HepG2 (cell line): Measurements from ENCODE around the gene CIBAR2. TPM values are rescaled to one million over a fixed set of nuclear protein-coding genes. Genes with fewer than 3 reads are reported as not detected.

ENCODE experiments used
- ATAC-seq: fragments of 200-7000 bp; cut with Tn5 transposase; 3 replicates; pipeline ENCODE4 v1.9.1; 2020; ENCODE audit warnings: mild to moderate bottlenecking, moderate library complexity
- BruUV-seq: library from RNA; stranded (reverse); fragments of 400-500 nt; replicated peaks from 2 replicates; lab custom pipeline; 2021; lab: Mats Ljungman, UMichigan
- CTCF ChIA-PET: fragments of 300-600 bp; formaldehyde crosslinking; extraction: SDS; loops from one replicate; lab custom pipeline; 2021; ENCODE audit warnings: low total read pairs, inconsistent platforms, low intra/inter-chr PET ratio; lab: Yijun Ruan, JAX
- POLR2A ChIA-PET: fragments of 350-600 bp; sonication (Branson Sonifier 250); formaldehyde crosslinking; loops from one replicate; lab custom pipeline; 2020; ENCODE audit warnings: antibody characterized with exemption, inconsistent platforms; lab: Yijun Ruan, JAX
- DNase-seq: peaks from one replicate; pipeline ENCODE4 v3.0.0-alpha.2; 2015; ENCODE audit warnings: low spot score
- FAIRE-seq: peaks from 3 replicates; lab custom pipeline; 2011; peaks lifted over from hg19 to GRCh38; lab: Jason Lieb, UNC
- H2AFZ ChIP-seq: one replicate; pipeline ENCODE4 v1.6.1; 2011; ENCODE audit warnings: low read length, inconsistent platforms
- H3K27ac ChIP-seq: fragments of 300-600 bp; 3 replicates; pipeline ENCODE4 v1.8.0; 2011; ENCODE audit warnings: mixed run types, mild to moderate bottlenecking, mixed read lengths, low read length, inconsistent platforms; ENCODE audit not compliant: insufficient read depth; ENCODE audit errors: extremely low read length
- H3K27me3 ChIP-seq, 2 experiments: fragments of 200-600 bp in 1 of 2; 2 replicates in 1 of 2; 3 replicates in 1 of 2; pipeline versions ENCODE4 v1.6.0 to v1.8.0; 2011; ENCODE audit warnings: low read length in 2 of 2, mild to moderate bottlenecking in 2 of 2, moderate library complexity in 2 of 2, inconsistent platforms in 1 of 2; ENCODE audit not compliant: insufficient read depth in 2 of 2, control insufficient read depth in 1 of 2
- H3K36me3 ChIP-seq, 2 experiments: fragments of 200-600 bp in 1 of 2; replicated peaks in 1 of 2; 2 replicates in 1 of 2; 3 replicates in 1 of 2; pipeline versions ENCODE4 v1.5.1 to v1.8.0; 2011; ENCODE audit warnings: low read length in 2 of 2, inconsistent platforms in 1 of 2; ENCODE audit not compliant: insufficient read depth in 2 of 2, control insufficient read depth in 1 of 2
- H3K4me1 ChIP-seq: 2 replicates; pipeline ENCODE4 v1.5.1; 2012; ENCODE audit warnings: low read length, inconsistent platforms; ENCODE audit not compliant: insufficient read depth
- H3K4me2 ChIP-seq: 2 replicates; pipeline ENCODE4 v1.6.0; 2011; ENCODE audit warnings: low read depth, low read length, inconsistent platforms
- H3K4me3 ChIP-seq, 3 experiments: fragments of 200-600 bp in 1 of 3; sonication (generic), shearing (Covaris generic) in 1 of 3; replicated peaks in 1 of 3; 2 replicates each; pipeline ENCODE4 v1.5.1; 2011 to 2016; ENCODE audit warnings: low read length in 3 of 3, inconsistent platforms in 2 of 3, low read depth in 2 of 3, mild to moderate bottlenecking in 2 of 3, control low read depth in 1 of 3, mixed read lengths in 1 of 3; ENCODE audit not compliant: insufficient read depth in 1 of 3
- H3K79me2 ChIP-seq: one replicate; pipeline ENCODE4 v1.6.1; 2011; ENCODE audit warnings: low read length, inconsistent platforms; ENCODE audit not compliant: insufficient read depth
- H3K9ac ChIP-seq: 2 replicates; pipeline ENCODE4 v1.6.0; 2011; ENCODE audit warnings: mild to moderate bottlenecking, low read depth, low read length, inconsistent platforms; ENCODE audit not compliant: insufficient read depth
- H3K9me3 ChIP-seq: 2 replicates; pipeline ENCODE4 v1.5.1; 2012; ENCODE audit warnings: mild to moderate bottlenecking, low read length
- H4K20me1 ChIP-seq: 2 replicates; pipeline ENCODE4 v1.6.0; 2011; ENCODE audit warnings: inconsistent platforms, mild to moderate bottlenecking, low read length, moderate library complexity; ENCODE audit not compliant: insufficient read depth
- ZNF879 ChIP-seq: sonication (generic); formaldehyde crosslinking; IDR thresholded peaks from 2 replicates; pipeline ENCODE4 v1.8.1; 2023; ENCODE audit warnings: missing genetic modification reagents
- WGBS: methylation state at CpG from one replicate; pipeline ENCODE4 v1.1.6; 2017; ENCODE audit warnings: low lambda C conversion rate; 5-methylcytosine and 5-hydroxymethylcytosine counted together
- in situ Hi-C: cut with HindIII; loops from 2 replicates; pipeline ENCODE4 v1.10.0; 2017; ENCODE audit warnings: low pct_unique_long_range_greater_than_20kb; ENCODE audit not compliant: extremely low pct_ligation_motif_present
- intact Hi-C: fragments of 100-400 bp; cut with micrococcal nuclease; formaldehyde crosslinking; loops from one replicate; pipeline ENCODE4 v1.10.0; 2022; ENCODE audit not compliant: unreplicated experiment
- polyA plus RNA-seq, 8 experiments: library from polyadenylated mRNA; depleted of rRNA in 3 of 8; stranded (reverse) in 7 of 8; unstranded in 1 of 8; fragments of >200 nt; fragmentation: Illumina TruSeq in 4 of 8; extraction: Trizol in 4 of 8; gene quantifications; 2 replicates each; pipeline versions ENCODE4 v1.2.1 to v1.2.3, GENCODE V29; 2011 to 2016; ENCODE audit warnings: low read depth in 4 of 8, missing spikeins in 1 of 8, mixed read lengths in 1 of 8; ENCODE audit not compliant: insufficient read depth in 1 of 8
- total RNA-seq, 5 experiments: library from RNA; depleted of rRNA; stranded (reverse); fragments of >200 nt; fragmentation: Illumina TruSeq; extraction: Trizol; gene quantifications; 2 replicates each; pipeline ENCODE4 v1.2.3, GENCODE V29; 2016; ENCODE audit warnings: low read depth in 1 of 5
- TF ChIP-seq, protein P1 (sequence below), 2 experiments: fragments of 450-650 bp in 1 of 2; sonication (generic) in 1 of 2; formaldehyde crosslinking in 1 of 2; IDR thresholded peaks; 2 replicates each; pipeline versions ENCODE4 v1.6.1 to v1.8.0; 2016 to 2022; ENCODE audit warnings: antibody characterized with exemption in 1 of 2, mild to moderate bottlenecking in 1 of 2, missing genetic modification reagents in 1 of 2

The CIBAR2 gene
- total and polyA plus RNA-seq, 2 of the 13 experiments (the other 11 are each of a cell fraction or from before 2014, with no cell fraction given): not detected

DNA sequence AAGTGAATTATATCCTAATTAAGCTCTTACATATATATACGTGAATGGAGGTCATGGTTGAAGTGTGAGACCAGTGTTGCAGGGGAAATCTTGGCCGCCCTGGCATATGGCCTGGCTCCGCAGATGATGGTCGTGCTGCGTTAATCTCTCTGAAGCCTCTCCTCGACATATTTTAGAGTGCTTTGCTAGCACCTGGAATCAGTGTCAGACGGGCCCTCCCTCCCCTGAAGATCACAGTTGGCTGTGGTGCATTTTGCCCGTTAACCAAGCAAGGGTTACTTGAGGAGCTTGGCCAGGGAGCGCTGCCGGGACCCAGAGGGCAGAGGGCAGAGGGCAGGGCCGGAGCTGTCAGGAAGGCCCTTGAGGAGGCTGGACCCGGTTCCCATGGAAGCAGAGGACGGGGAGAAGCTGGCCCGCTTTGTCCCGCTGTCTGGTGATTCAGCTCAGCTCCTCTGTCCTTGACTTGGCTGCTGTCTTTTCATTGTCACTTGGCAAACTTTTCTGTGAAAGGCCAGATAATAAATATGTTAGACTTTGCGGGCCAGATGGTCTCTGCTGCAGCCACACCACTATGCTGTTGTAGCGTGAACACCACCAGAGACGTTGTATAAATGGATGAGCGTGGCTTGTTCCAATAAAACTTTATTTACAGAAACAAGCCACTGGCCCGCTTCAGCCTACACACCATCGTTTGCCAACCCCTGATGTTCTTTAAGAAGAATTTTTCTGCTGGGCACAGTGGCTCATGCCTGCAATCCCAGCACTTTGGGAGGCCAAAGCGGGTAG, 32.3 kb downstream of the CIBAR2 start:
- no peak overlapping the region for H3K9ac ChIP-seq
- 46% methylated on average over 19 of the region's 22 CpGs for WGBS
- H2AFZ ChIP-seq: no peak overlapping the region
- ATAC-seq (no peak), FAIRE-seq (no peak)
- in situ Hi-C loops: no loop called here
- POLR2A ChIA-PET: no interaction called here
- CTCF ChIA-PET: no interaction called here
- no peak for TF ChIP-seq ZNF879 (CRISPR knock-in tag)
- TF ChIP-seq, protein P1, sequence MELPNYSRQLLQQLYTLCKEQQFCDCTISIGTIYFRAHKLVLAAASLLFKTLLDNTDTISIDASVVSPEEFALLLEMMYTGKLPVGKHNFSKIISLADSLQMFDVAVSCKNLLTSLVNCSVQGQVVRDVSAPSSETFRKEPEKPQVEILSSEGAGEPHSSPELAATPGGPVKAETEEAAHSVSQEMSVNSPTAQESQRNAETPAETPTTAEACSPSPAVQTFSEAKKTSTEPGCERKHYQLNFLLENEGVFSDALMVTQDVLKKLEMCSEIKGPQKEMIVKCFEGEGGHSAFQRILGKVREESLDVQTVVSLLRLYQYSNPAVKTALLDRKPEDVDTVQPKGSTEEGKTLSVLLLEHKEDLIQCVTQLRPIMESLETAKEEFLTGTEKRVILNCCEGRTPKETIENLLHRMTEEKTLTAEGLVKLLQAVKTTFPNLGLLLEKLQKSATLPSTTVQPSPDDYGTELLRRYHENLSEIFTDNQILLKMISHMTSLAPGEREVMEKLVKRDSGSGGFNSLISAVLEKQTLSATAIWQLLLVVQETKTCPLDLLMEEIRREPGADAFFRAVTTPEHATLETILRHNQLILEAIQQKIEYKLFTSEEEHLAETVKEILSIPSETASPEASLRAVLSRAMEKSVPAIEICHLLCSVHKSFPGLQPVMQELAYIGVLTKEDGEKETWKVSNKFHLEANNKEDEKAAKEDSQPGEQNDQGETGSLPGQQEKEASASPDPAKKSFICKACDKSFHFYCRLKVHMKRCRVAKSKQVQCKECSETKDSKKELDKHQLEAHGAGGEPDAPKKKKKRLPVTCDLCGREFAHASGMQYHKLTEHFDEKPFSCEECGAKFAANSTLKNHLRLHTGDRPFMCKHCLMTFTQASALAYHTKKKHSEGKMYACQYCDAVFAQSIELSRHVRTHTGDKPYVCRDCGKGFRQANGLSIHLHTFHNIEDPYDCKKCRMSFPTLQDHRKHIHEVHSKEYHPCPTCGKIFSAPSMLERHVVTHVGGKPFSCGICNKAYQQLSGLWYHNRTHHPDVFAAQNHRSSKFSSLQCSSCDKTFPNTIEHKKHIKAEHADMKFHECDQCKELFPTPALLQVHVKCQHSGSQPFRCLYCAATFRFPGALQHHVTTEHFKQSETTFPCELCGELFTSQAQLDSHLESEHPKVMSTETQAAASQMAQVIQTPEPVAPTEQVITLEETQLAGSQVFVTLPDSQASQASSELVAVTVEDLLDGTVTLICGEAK (IDR thresholded peaks at IDR 0.05): peak; percentile 31; the same call in 1 of the 2 replicates
- TF ChIP-seq, protein P1 (CRISPR knock-in tag; IDR thresholded peaks at IDR 0.05): peak; percentile 97
- TF ChIP-seq, all 625 proteins: peak for 1
- H3K27ac ChIP-seq: no peak overlapping the region
- no peaks in the 10 kb centered on the region for H4K20me1 ChIP-seq
- no TSS peak for BruUV-seq
- H3K9me3 ChIP-seq: no peaks in the 10 kb centered on the region
- no peak for DNase-seq
- peaks cover 25 to 61% of the 10 kb centered on the region in 2 experiments; a peak in 4 of 5 replicates for H3K27me3 ChIP-seq
- H3K4me1 ChIP-seq: no peaks in the 10 kb centered on the region
- no peak overlapping the region for H3K4me3 ChIP-seq
- no peaks in the 10 kb centered on the region for H3K79me2 ChIP-seq
- H3K4me2 ChIP-seq: no peak overlapping the region
- intact Hi-C loops: no loop called here
- H3K36me3 ChIP-seq: no peaks in the 10 kb centered on the region
